Measurements from ENCODE around the gene TFAP2E.

DNA sequence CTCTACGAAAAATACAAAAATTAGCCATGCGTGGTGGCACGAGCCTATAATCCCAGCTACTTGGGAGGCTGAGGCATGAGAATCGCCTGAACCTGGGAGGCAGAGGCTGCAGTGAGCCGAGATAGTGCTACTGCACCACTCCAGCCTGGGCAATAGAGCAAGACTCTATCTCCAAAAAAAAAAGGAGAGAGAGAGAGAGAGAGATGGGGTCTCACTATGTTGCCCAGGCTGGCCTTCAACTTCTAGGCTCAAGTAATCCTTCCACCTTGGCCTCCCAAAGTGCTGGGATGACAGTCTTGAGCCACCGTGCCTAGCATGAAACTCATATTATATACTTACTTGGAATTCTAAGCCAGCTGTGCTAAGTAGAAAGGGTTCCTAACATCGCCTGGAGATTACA, 38.5 kb downstream of the TFAP2E start:
- no peak for TF ChIP-seq ZFP30 (CRISPR knock-in tag; IDR thresholded peaks at IDR 0.05)
- TF ChIP-seq, protein P1, sequence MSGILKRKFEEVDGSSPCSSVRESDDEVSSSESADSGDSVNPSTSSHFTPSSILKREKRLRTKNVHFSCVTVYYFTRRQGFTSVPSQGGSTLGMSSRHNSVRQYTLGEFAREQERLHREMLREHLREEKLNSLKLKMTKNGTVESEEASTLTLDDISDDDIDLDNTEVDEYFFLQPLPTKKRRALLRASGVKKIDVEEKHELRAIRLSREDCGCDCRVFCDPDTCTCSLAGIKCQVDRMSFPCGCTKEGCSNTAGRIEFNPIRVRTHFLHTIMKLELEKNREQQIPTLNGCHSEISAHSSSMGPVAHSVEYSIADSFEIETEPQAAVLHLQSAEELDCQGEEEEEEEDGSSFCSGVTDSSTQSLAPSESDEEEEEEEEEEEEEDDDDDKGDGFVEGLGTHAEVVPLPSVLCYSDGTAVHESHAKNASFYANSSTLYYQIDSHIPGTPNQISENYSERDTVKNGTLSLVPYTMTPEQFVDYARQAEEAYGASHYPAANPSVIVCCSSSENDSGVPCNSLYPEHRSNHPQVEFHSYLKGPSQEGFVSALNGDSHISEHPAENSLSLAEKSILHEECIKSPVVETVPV (CRISPR knock-in tag; IDR thresholded peaks at IDR 0.05), result no peak
- no peak for TF ChIP-seq ARNTL (CRISPR knock-in tag; IDR thresholded peaks at IDR 0.05; ENCODE audit: borderline replicate concordance, low read depth)
- TF ChIP-seq, protein P2, sequence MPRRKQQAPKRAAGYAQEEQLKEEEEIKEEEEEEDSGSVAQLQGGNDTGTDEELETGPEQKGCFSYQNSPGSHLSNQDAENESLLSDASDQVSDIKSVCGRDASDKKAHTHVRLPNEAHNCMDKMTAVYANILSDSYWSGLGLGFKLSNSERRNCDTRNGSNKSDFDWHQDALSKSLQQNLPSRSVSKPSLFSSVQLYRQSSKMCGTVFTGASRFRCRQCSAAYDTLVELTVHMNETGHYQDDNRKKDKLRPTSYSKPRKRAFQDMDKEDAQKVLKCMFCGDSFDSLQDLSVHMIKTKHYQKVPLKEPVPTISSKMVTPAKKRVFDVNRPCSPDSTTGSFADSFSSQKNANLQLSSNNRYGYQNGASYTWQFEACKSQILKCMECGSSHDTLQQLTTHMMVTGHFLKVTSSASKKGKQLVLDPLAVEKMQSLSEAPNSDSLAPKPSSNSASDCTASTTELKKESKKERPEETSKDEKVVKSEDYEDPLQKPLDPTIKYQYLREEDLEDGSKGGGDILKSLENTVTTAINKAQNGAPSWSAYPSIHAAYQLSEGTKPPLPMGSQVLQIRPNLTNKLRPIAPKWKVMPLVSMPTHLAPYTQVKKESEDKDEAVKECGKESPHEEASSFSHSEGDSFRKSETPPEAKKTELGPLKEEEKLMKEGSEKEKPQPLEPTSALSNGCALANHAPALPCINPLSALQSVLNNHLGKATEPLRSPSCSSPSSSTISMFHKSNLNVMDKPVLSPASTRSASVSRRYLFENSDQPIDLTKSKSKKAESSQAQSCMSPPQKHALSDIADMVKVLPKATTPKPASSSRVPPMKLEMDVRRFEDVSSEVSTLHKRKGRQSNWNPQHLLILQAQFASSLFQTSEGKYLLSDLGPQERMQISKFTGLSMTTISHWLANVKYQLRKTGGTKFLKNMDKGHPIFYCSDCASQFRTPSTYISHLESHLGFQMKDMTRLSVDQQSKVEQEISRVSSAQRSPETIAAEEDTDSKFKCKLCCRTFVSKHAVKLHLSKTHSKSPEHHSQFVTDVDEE (CRISPR knock-in tag; IDR thresholded peaks at IDR 0.05), result no peak
- TF ChIP-seq ZC3H10 (CRISPR knock-in tag; IDR thresholded peaks at IDR 0.05), result no peak
- no peak for TF ChIP-seq ZFP3 (CRISPR knock-in tag; IDR thresholded peaks at IDR 0.05)
- TF ChIP-seq, protein P3, sequence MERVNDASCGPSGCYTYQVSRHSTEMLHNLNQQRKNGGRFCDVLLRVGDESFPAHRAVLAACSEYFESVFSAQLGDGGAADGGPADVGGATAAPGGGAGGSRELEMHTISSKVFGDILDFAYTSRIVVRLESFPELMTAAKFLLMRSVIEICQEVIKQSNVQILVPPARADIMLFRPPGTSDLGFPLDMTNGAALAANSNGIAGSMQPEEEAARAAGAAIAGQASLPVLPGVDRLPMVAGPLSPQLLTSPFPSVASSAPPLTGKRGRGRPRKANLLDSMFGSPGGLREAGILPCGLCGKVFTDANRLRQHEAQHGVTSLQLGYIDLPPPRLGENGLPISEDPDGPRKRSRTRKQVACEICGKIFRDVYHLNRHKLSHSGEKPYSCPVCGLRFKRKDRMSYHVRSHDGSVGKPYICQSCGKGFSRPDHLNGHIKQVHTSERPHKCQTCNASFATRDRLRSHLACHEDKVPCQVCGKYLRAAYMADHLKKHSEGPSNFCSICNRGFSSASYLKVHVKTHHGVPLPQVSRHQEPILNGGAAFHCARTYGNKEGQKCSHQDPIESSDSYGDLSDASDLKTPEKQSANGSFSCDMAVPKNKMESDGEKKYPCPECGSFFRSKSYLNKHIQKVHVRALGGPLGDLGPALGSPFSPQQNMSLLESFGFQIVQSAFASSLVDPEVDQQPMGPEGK (CRISPR knock-in tag; IDR thresholded peaks at IDR 0.05; ENCODE audit: borderline replicate concordance), result no peak
- no peak for TF ChIP-seq ZNF565 (CRISPR knock-in tag; conservative IDR thresholded peaks at IDR 0.05; ENCODE audit: low read depth)
- no peak for TF ChIP-seq SNAI2 (CRISPR knock-in tag; IDR thresholded peaks at IDR 0.05)

All from SK-N-SH treated with all-trans-retinoic acid at 6 μM for 48 hours (cell line).